Endothelial cell of umbilical vein (primary cell): ENCODE results near the gene CACHD1. TPM values are rescaled to one million over a fixed set of nuclear protein-coding genes. Genes with fewer than 3 reads are reported as not detected.

ENCODE experiments used
- BruUV-seq: library from RNA; stranded (reverse); fragments of 400-500 nt; replicated peaks from 2 replicates; lab custom pipeline; 2021; lab: Mats Ljungman, UMichigan
- CTCF ChIA-PET: fragments of 300-600, 350-600 bp; sonication (Branson Sonifier 250); formaldehyde crosslinking; loops from one replicate; lab custom pipeline; 2021; ENCODE audit warnings: antibody characterized with exemption, inconsistent platforms; lab: Charles Lee
- POLR2A ChIA-PET: fragments of 300-600, 350-600 bp; sonication (Branson Sonifier 250); formaldehyde crosslinking; loops from one replicate; lab custom pipeline; 2021; ENCODE audit warnings: antibody characterized with exemption, inconsistent platforms; lab: Charles Lee
- DNase-seq: peaks from one replicate; pipeline ENCODE4 v3.0.0-alpha.2; 2011; ENCODE audit warnings: low read depth, low spot score
- FAIRE-seq: peaks from 2 replicates; lab custom pipeline; 2011; peaks lifted over from hg19 to GRCh38; lab: Jason Lieb, UNC
- H2AFZ ChIP-seq: 2 replicates; pipeline ENCODE4 v1.6.0; 2012; ENCODE audit warnings: low read depth, low read length, control low read depth, inconsistent platforms
- H3K27ac ChIP-seq: 2 replicates; pipeline ENCODE4 v1.5.1; 2011; ENCODE audit warnings: low read depth, mild to moderate bottlenecking, control low read depth, low read length, moderate library complexity; ENCODE audit not compliant: insufficient read depth
- H3K27me3 ChIP-seq, 2 experiments: 2 replicates each; pipeline versions ENCODE4 v1.6.0 to v1.6.1; 2011; ENCODE audit warnings: low read length in 2 of 2, mixed read lengths in 1 of 2; ENCODE audit not compliant: control insufficient read depth in 2 of 2, insufficient read depth in 2 of 2
- H3K36me3 ChIP-seq, 2 experiments: 2 replicates in 1 of 2; 3 replicates in 1 of 2; pipeline ENCODE4 v1.5.1; 2011; ENCODE audit warnings: low read length in 2 of 2, mild to moderate bottlenecking in 1 of 2, moderate library complexity in 1 of 2; ENCODE audit not compliant: control insufficient read depth in 2 of 2, insufficient read depth in 2 of 2; ENCODE audit errors: extremely low read depth in 1 of 2
- H3K4me1 ChIP-seq: 3 replicates; pipeline ENCODE4 v1.5.1; 2011; ENCODE audit warnings: mild to moderate bottlenecking, low read length; ENCODE audit not compliant: control insufficient read depth, insufficient read depth; ENCODE audit errors: extremely low read depth
- H3K4me2 ChIP-seq: 2 replicates; pipeline ENCODE4 v1.6.1; 2011; ENCODE audit warnings: low read length, control low read depth, mixed read lengths; ENCODE audit not compliant: insufficient read depth
- H3K4me3 ChIP-seq, 3 experiments: fragments of 200-600 bp in 1 of 3; sonication (generic), shearing (Covaris generic) in 1 of 3; replicated peaks in 1 of 3; 2 replicates each; pipeline ENCODE4 v1.5.1; 2011 to 2016; ENCODE audit warnings: control low read depth in 3 of 3, low read length in 3 of 3, mild to moderate bottlenecking in 2 of 3, inconsistent platforms in 1 of 3, low read depth in 1 of 3, moderate library complexity in 1 of 3; ENCODE audit not compliant: insufficient read depth in 1 of 3
- H3K79me2 ChIP-seq: 2 replicates; pipeline ENCODE4 v1.6.0; 2012; ENCODE audit warnings: low read length, inconsistent platforms; ENCODE audit not compliant: control insufficient read depth, insufficient read depth
- H3K9ac ChIP-seq: replicated peaks from 2 replicates; pipeline ENCODE3; 2011; ENCODE audit warnings: low read length, control low read depth; ENCODE audit not compliant: insufficient read depth; ENCODE audit errors: extremely low read depth
- H3K9me1 ChIP-seq: replicated peaks from 3 replicates; pipeline ENCODE4 v1.6.0; 2011; ENCODE audit warnings: mild to moderate bottlenecking, low read length; ENCODE audit not compliant: control insufficient read depth, insufficient read depth; ENCODE audit errors: extremely low read depth
- H3K9me3 ChIP-seq: replicated peaks from 2 replicates; pipeline ENCODE4 v1.5.1; 2012; ENCODE audit warnings: low read length, inconsistent platforms; ENCODE audit not compliant: control insufficient read depth, insufficient read depth
- H4K20me1 ChIP-seq: replicated peaks from 2 replicates; pipeline ENCODE3; 2011; ENCODE audit warnings: mild to moderate bottlenecking, low read length; ENCODE audit not compliant: control insufficient read depth, insufficient read depth; ENCODE audit errors: extremely low read depth
- EZH2 ChIP-seq: IDR thresholded peaks from 2 replicates; pipeline ENCODE4 v1.6.1; 2012; ENCODE audit warnings: borderline replicate concordance, low read depth, mild to moderate bottlenecking, moderate library complexity, low read length, inconsistent platforms; ENCODE audit not compliant: severe bottlenecking
- FOS ChIP-seq: IDR thresholded peaks from 2 replicates; pipeline ENCODE4 v1.6.1; 2011; ENCODE audit warnings: mild to moderate bottlenecking, low read length, moderate library complexity, borderline replicate concordance; ENCODE audit not compliant: insufficient read depth
- GATA2 ChIP-seq: IDR thresholded peaks from 2 replicates; pipeline ENCODE4 v1.7.0; 2011; ENCODE audit warnings: low read depth, mild to moderate bottlenecking, moderate library complexity, mixed read lengths, low read length; ENCODE audit not compliant: insufficient read length, insufficient read depth
- JUN ChIP-seq: IDR thresholded peaks from 2 replicates; pipeline ENCODE4 v1.6.1; 2011; ENCODE audit warnings: borderline replicate concordance, low read depth; ENCODE audit not compliant: insufficient read length, insufficient read depth
- MAX ChIP-seq: IDR thresholded peaks from 2 replicates; pipeline ENCODE4 v1.6.1; 2011; ENCODE audit not compliant: insufficient read depth, insufficient read length
- MYC ChIP-seq: IDR thresholded peaks from one replicate; pipeline ENCODE4 v1.6.1; 2011; ENCODE audit warnings: mild to moderate bottlenecking, low read depth, low read length
- POLR2A ChIP-seq: IDR thresholded peaks from 2 replicates; pipeline ENCODE4 v1.6.1; 2012; ENCODE audit warnings: low read depth, mild to moderate bottlenecking, control low read depth, low read length
- POLR2AphosphoS5 ChIP-seq: IDR thresholded peaks from 2 replicates; pipeline ENCODE4 v1.6.1; 2012; ENCODE audit warnings: low read depth, mild to moderate bottlenecking, control low read depth, low read length, moderate library complexity; ENCODE audit not compliant: insufficient read depth
- dilution Hi-C: fragments of 300-500 bp; cut with MboI; formaldehyde crosslinking; loops from one replicate; pipeline ENCODE4 v1.15.0; 2019; ENCODE audit warnings: low sequenced_read_pairs; ENCODE audit not compliant: extremely low pct_ligation_motif_present
- intact Hi-C: fragments of 100-400 bp; cut with micrococcal nuclease; formaldehyde crosslinking; loops from one replicate; pipeline ENCODE4 v1.10.0; 2022
- polyA plus RNA-seq, 4 experiments: library from polyadenylated mRNA; depleted of rRNA in 3 of 4; stranded (reverse) in 3 of 4; unstranded in 1 of 4; fragments of >200 nt; gene quantifications; 2 replicates each; pipeline versions ENCODE4 v1.2.1 to v1.2.3, GENCODE V29; 2011 to 2012; ENCODE audit warnings: missing spikeins in 1 of 4
- total RNA-seq: library from RNA; stranded (reverse); gene quantifications from 2 replicates; pipeline ENCODE4 v1.2.3, GENCODE V29; 2021
- TF ChIP-seq, protein P1 (sequence below), 2 donors: IDR thresholded peaks; 1 replicate in 1 of 2; 2 replicates in 1 of 2; pipeline ENCODE4 v1.5.1; 2011; ENCODE audit warnings: low read length in 2 of 2, mild to moderate bottlenecking in 2 of 2, moderate library complexity in 2 of 2, control low read depth in 1 of 2, inconsistent platforms in 1 of 2, low read depth in 1 of 2; ENCODE audit not compliant: insufficient read depth in 1 of 2; ENCODE audit errors: extremely low read depth in 1 of 2

The CACHD1 gene
- total and polyA plus RNA-seq, 2 donors (not counting 3 experiments of a cell fraction or from before 2014, with no cell fraction given): 3.6 to 9.3 TPM

GRCh38 chr1:64601207-64601606 is 131.3 kb downstream of the CACHD1 start:
- Histone ChIP-seq H3K4me1 (no peaks in the 10 kb centered on the region), H3K9me1 (no peaks in the 10 kb centered on the region), H3K4me3 (no peak overlapping the region), H3K4me2 (no peak overlapping the region), H3K36me3 (no peaks in the 10 kb centered on the region), H3K9ac (no peak overlapping the region), H3K9me3 (no peaks in the 10 kb centered on the region), H2AFZ (no peak overlapping the region), H4K20me1 (no peaks in the 10 kb centered on the region), H3K27me3 (no peaks in the 10 kb centered on the region), H3K27ac (no peak overlapping the region), H3K79me2 (no peaks in the 10 kb centered on the region)
- CTCF ChIA-PET: interaction anchor here (1.0 to 1.2 kb wide), 2 partner anchors 12 to 17 kb away, joined by 3 read pairs; no protein-coding TSS in a partner anchor
- FAIRE-seq (no peak), DNase-seq (no peak)
- POLR2A ChIA-PET: no interaction called here
- intact Hi-C loops: no loop called here
- BruUV-seq: no TSS peak
- no peak for TF ChIP-seq POLR2A
- TF ChIP-seq POLR2AphosphoS5: no peak
- TF ChIP-seq JUN: no peak
- TF ChIP-seq EZH2: no peak
- no peak for TF ChIP-seq MAX
- TF ChIP-seq MYC: no peak
- TF ChIP-seq FOS: no peak
- dilution Hi-C loops: no loop called here

DNA sequence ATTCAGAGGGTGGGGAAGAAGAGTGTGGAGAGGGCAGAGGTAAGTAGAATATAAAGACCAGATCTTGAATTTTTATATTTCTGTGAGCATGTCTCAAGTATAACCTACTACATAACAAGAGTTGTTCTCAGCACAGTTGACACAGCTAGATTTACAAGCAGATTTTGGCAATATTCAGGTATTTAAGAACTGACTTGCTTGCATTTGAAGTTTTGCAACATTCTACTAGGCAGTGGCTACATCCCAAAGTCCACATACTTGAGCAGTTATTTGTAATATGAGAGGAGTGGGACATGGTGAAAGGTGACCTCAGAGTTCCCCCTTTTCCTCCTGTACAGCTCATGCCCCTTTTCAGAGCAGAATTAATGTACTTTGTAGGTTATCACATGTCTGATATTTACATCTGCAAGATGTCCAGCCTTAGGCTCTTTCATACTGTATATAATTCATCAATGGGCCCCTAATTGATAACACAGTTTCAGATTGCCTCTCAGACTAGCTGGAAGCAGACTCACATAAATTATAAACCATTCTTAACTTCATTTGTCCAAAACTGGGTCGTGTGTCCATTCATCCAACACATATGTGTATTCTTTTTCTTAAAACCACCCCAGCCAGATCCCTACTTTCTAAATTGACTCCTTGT is 138.2 kb downstream of the CACHD1 start:
- intact Hi-C loops: no loop called here
- DNase-seq: no peak

More for the DNA sequence above, 138.2 kb downstream of the CACHD1 start:
- FAIRE-seq: no peak
- no peak overlapping the region for H3K4me2 ChIP-seq
- no peaks in the 10 kb centered on the region for H3K79me2 ChIP-seq
- H4K20me1 ChIP-seq: no peaks in the 10 kb centered on the region
- POLR2A ChIA-PET: no interaction called here
- no peak overlapping the region for H3K27ac ChIP-seq
- no peak overlapping the region for H2AFZ ChIP-seq
- CTCF ChIA-PET: no interaction called here
- no peak overlapping the region for H3K9ac ChIP-seq
- dilution Hi-C loops: no loop called here
- no peaks in the 10 kb centered on the region for H3K36me3 ChIP-seq
- no peaks in the 10 kb centered on the region for H3K4me1 ChIP-seq
- BruUV-seq: no TSS peak
- no peak overlapping the region for H3K4me3 ChIP-seq
- no peaks in the 10 kb centered on the region for H3K9me1 ChIP-seq
- no peak for TF ChIP-seq GATA2
- no peak for TF ChIP-seq FOS
- TF ChIP-seq EZH2: no peak
- TF ChIP-seq POLR2AphosphoS5: no peak
- TF ChIP-seq MAX: no peak
- no peak for TF ChIP-seq MYC
- TF ChIP-seq JUN: no peak
- TF ChIP-seq, protein P1, sequence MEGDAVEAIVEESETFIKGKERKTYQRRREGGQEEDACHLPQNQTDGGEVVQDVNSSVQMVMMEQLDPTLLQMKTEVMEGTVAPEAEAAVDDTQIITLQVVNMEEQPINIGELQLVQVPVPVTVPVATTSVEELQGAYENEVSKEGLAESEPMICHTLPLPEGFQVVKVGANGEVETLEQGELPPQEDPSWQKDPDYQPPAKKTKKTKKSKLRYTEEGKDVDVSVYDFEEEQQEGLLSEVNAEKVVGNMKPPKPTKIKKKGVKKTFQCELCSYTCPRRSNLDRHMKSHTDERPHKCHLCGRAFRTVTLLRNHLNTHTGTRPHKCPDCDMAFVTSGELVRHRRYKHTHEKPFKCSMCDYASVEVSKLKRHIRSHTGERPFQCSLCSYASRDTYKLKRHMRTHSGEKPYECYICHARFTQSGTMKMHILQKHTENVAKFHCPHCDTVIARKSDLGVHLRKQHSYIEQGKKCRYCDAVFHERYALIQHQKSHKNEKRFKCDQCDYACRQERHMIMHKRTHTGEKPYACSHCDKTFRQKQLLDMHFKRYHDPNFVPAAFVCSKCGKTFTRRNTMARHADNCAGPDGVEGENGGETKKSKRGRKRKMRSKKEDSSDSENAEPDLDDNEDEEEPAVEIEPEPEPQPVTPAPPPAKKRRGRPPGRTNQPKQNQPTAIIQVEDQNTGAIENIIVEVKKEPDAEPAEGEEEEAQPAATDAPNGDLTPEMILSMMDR (IDR thresholded peaks at IDR 0.05; ENCODE audit: extremely low read depth in 1 of 2, insufficient read depth in 1 of 2, low read depth in 1 of 2, low read length in 2 of 2): no peak
- no peak for TF ChIP-seq POLR2A
- no peaks in the 10 kb centered on the region for H3K27me3 ChIP-seq
- no peaks in the 10 kb centered on the region for H3K9me3 ChIP-seq
